Metanephros (tissue), 1 donor: ENCODE measurements around the gene OSBPL7. TPM values are rescaled to one million over a fixed set of nuclear protein-coding genes. Genes with fewer than 3 reads are reported as not detected.

Experiments used
- total RNA-seq: library from RNA; depleted of rRNA; stranded (reverse); fragments of >200 nt; gene quantifications from one replicate; pipeline ENCODE4 v1.2.3, GENCODE V29; 2014

OSBPL7 gene, protein sequence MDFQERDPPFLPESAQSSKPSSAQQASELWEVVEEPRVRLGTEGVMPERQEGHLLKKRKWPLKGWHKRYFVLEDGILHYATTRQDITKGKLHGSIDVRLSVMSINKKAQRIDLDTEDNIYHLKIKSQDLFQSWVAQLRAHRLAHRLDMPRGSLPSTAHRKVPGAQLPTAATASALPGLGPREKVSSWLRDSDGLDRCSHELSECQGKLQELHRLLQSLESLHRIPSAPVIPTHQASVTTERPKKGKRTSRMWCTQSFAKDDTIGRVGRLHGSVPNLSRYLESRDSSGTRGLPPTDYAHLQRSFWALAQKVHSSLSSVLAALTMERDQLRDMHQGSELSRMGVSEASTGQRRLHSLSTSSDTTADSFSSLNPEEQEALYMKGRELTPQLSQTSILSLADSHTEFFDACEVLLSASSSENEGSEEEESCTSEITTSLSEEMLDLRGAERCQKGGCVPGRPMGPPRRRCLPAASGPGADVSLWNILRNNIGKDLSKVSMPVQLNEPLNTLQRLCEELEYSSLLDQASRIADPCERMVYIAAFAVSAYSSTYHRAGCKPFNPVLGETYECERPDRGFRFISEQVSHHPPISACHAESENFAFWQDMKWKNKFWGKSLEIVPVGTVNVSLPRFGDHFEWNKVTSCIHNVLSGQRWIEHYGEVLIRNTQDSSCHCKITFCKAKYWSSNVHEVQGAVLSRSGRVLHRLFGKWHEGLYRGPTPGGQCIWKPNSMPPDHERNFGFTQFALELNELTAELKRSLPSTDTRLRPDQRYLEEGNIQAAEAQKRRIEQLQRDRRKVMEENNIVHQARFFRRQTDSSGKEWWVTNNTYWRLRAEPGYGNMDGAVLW
- total RNA-seq: 17.2 TPM

DNA sequence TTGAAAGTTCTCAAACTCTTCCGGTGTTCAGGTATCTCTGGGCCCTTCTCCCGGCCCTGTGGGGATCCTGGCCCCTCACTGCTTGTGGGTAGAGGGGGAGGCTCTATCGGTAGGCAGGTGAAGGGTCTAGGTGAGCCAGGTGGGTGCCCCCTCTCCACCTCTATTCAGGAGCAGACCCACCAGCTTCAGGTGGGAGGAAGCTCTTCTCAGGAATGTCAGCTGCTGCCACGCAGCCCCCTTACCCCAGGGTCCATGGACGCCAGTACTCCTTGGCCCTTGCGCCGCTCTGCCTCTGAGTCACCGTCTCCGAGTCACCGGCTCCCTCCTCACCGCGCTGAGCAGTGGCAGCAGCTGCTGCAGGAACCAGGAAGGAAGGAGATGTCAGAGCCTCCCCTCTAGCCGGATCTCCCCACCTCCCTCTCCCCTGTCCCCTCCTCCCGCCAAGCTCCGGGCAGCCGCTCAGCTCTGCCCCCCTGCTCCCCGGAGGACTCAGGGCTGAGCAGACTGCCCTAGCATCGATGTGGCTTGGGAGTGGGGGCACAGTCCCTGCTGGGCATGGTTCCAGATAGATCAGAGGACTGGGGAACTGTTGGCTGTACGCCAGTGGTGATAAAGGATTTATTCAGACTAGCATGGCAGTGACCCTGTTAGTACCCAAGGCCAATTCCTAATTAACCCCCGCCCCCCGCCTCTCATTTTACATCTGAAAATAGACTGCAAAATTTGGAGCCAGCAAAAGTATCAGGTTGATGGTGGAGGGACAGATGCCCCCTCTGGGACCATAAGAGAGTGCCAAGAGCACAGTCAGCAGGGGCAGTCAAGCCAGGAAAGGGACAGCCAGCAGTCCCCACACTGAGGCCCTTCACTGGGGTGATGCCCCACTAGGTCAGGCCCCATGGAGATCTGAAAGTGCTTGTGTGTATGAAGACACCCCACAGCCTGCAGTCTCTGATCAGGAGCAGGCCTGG, at the start of gene OSBPL7:
Gene OSBPL7 (minus strand): TSS at position 371 of the 968 bp plus-strand sequence. CDS start 1,516 bp downstream, outside the sequence.

DNA sequence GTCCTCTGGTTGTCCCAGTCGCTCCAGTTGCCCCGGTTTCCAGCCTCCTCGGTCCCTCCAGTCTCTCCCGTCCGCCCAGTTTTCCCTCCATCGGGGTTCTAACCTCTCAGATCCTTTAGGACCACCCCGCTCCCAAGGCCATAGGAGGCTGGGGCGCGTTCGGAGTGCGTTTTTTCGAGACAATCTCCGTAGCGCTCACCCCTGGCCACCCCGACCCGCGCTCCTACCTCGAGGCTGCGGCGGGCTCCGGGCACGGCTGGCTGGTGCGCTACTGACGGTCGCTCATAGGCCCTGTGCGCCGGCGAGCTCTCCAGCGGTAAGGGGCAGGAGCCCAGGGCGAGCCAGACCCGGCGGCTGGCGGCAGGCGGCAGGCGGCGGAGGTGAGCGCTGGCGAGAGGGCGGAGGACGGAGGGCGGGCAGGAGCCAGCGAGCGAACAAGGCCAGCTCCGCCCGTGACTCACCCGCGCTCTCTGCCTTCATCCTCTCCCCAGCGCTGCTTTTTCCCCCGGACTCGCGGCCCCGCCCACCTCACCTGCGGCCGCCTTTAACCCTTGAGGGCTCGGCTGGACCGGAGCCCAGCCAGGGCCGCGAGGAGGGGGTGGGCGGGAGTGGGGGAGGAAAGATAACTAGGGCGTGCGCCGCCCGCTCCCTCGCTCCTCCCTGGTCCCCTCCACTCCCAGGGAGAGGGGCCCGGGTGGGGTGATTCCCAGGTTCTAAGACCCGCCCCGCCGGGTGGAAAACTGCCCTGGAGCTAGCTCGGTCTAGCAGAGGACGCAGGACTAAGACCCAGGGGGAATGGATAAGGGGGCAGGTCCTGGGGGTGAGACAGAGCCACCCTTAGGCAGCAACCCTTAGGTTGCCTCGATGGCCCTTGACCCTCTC, 29.3 kb upstream of the OSBPL7 start, which contains the start of gene SP6:
Gene SP6 (minus strand): TSS at position 472 of the 882 bp plus-strand sequence. CDS start 2,734 bp downstream, outside the sequence.

GRCh38 chr17:47840742-47841487, 19.3 kb upstream of the OSBPL7 start, which contains the start of gene SCRN2:
TSS of gene SCRN2 (minus strand) at chr17:47841273. CDS start at chr17:47840843, 430 bp downstream.

DNA sequence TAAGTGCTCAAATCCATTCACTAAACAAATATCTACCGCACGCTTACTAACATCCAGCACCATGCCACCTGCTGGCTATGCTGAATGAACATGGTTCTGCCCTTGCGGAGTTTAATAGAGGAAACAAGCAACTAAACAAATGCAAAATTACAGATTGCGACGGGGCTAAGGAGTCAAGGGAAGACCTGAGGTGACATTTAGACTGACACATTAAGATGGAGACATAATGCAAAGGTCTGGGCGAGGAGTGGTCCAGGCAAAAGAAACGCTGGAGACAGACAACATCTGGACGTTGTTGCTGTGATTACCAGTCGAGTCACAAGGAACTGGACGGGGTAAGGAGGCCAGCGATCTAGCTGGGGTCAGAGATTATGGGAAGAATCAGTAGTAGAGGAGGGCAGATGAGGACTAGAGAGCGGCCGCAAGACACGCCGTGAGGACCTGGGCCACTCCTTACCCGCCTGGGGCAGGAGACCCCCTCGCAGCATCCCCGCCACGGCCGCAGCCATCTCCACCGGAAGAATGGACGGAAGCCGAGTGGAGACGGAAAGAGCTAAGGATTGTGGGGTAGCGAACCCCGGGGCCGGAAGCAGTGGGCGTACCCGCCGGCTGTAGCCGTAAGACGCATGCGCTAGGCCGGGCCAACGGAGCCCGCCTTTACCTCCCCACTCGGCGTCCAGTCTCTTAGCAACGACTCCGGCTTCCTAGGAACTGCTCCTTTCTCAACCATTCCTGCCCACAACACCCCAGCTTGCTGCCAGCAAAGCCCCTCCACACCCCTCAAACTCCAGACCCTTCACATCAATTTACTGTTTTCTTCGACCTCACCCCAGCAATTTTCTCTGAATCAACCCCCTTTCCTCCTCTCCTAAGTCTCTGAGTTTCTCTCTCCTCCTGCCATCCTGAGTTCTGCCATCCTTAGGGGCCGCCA, 9.7 kb upstream of the OSBPL7 start, which contains the start of the genes LRRC46 and MRPL10:
Gene LRRC46 (plus strand): TSS at position 668 of the 931 bp plus-strand sequence. CDS start 320 bp downstream, outside the sequence.
Gene MRPL10 (minus strand): TSS at position 539 of the 931 bp plus-strand sequence. CDS start 30 bp downstream, at position 509.

Other genes with a start within 250 kb of the OSBPL7 start
- gene KPNB1, start 171.9 kb downstream of the OSBPL7 start, total RNA-seq: 174 TPM
- 13.6 TPM for gene TBKBP1, start 127.6 kb downstream of the OSBPL7 start, total RNA-seq
- gene TBX21, start 88.6 kb downstream of the OSBPL7 start, total RNA-seq: 0.18 TPM
- 31.5 TPM for gene MRPL10, start 9.7 kb upstream of the OSBPL7 start, total RNA-seq
- 0.35 TPM for gene LRRC46, start 9.9 kb upstream of the OSBPL7 start, total RNA-seq
- gene SCRN2, start 19.5 kb upstream of the OSBPL7 start, total RNA-seq: 48.4 TPM
- 2.3 TPM for gene SP6, start 29.4 kb upstream of the OSBPL7 start, total RNA-seq
- 5.0 TPM for gene SP2, start 74.4 kb upstream of the OSBPL7 start, total RNA-seq
- gene PNPO, start 119.8 kb upstream of the OSBPL7 start, total RNA-seq: 16.1 TPM
- gene PRR15L, start 136.1 kb upstream of the OSBPL7 start, total RNA-seq: 14.5 TPM
- 156 TPM for gene CDK5RAP3, start 149.3 kb upstream of the OSBPL7 start, total RNA-seq
- 12.4 TPM for gene COPZ2, start 216.0 kb upstream of the OSBPL7 start, total RNA-seq
- gene NFE2L1, start 226.6 kb upstream of the OSBPL7 start, total RNA-seq: 164 TPM